ENCODE measurements around the gene PRR5L.

PRR5L gene

DNA sequence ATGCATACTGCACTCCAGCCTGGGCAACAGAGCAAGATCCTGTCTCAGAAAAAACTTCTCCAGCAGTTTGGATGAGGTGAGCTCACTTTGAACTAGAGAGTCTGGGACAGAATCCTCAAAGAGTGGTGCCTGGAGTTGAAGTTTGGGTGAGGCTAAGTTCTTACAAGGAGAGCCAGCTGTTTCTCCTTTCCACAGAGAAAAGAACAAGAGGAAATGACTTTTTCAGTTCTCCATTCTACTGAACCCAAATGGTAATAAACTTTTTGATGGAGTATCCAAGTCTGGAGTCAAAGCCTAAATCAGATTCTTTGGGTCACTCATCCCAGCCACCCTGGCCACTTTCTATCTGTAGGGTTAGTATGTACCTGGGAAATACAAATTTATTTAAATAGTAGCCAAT lies 111.3 kb downstream of the PRR5L start:
- DNase-seq, result no peak

DNA sequence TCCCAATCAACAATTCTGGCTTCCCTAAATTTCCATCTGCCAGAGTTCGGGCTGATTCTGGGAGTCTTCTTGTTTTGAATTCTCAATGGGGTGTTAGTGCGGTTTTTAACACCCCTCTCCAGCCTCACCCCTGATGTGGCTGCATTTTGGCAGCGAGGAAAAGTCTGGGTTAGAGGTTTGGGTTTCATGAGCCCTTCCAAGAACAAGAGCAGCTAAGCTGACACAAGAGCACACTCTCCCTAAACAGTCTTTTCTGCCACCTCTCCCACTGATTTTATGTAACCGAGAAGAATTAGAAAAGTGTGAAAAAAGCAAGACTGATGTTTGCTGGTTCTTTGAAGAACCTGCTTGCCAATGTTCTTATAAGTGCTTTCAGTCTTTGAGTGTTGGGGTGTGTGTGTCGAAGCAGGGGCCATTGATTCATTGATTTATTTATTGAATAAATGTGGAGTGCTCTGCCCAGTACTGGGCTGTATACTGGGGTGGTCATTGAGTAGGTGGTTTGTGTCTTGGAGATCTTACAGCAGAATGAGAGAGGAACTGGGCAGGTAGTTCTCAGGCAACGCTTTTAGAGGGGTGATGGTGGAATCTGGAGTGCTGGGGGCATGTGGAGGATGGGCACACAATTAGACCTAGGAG lies 112.5 kb downstream of the PRR5L start:
- DNase-seq, result no peak

DNA sequence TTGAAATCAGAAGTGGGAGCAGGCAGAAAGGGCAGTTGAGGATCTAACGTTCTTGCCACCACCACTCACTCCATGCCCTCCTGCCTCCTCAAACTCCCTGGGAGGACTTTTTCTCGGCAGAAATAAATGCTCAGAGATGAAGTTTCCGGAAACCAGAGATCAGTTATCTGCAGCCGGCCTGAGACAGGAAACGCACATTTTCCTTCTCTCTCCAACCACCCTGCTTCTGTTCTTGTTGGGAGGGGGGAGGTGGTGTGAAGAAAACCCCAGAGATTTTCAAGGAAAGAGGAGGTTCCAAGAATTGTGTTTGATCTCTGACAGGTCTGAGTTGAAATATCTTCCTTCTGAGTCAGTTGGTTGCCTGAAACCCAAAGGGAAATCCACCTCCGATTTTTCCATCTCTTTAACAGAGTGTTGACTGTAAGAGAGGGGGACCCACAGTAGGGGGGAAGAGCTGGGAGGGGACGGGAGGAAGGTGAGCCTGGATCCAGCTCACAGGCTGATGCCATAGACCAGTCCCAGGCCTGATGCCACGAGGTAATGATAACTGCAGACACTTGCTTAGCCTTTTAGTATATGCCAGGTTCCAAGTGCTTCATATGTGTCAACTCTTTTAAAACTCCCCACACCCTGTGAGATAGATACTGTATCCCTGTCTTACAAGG lies 113.2 kb downstream of the PRR5L start:
- no peak for DNase-seq

DNA sequence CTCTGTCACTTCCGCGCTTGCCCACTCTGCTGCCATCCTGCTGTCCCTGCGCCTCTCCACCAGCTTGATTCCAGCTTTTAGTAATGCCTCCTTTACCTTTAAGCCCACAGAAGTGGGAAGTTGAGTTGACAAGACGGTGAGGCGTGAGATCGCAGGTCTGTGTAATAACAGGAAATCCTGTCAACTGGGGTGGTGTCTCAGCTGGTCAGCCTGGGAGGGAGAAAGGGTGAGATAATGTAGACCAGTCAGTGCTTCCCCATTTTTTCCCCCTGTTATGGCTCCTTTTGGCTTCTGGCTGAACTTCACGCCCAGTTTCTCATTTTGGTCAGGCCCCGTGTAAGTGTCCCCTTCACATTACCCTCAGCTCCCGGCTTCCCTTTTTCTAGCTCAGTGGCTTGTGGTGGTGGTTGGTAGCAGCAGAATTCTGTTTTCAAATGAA lies 115.1 kb downstream of the PRR5L start:
- DNase-seq, result no peak

DNA sequence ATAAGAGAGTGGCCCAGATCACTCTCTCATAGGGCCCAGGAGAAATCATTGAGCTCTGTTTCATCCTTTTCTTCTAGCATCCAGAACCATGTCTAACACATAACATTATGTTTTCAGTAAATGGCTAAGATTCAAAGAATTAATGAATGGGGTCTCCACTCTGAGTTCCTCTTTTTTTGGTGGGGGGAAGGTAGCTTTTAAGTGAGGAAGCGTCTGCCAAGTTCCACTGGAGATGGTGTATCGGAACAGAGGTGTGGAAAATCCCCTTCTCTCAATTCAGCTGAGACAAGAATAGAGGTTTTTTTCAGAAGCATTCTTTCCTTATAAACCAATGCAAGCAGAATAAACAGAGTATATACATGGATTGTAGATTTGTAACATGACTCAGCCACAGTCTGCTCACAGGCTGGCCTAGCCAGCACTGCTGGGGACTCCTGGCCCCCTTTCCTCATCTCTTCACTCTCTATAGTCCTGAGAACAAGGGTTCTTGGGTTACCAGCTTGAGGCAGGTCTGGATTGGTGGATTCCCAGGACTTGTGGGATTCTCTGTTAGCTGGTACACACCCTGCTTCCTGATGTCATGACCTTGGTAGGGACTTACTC lies 116.8 kb downstream of the PRR5L start:
- DNase-seq, result no peak

DNA sequence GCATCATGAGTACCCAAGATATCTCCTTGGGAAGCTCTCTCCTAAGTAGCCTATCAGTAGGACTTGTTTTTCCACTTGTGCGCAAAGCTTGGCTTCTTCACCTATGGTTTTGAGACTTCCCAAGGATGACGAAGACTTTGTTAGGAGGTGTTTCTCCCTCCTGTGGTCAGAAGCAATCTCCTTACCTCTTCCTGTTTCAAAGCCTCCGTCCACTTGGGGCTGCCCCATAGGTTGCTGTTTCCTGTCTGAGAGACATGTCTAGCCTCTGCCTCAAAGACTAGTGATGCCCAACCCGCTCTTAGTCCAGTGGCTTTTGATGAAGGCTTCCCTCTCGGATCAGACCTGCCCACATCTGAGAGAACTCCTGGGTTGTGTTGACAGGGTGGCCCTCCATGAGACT lies 121.1 kb downstream of the PRR5L start:
- DNase-seq, result no peak

DNA sequence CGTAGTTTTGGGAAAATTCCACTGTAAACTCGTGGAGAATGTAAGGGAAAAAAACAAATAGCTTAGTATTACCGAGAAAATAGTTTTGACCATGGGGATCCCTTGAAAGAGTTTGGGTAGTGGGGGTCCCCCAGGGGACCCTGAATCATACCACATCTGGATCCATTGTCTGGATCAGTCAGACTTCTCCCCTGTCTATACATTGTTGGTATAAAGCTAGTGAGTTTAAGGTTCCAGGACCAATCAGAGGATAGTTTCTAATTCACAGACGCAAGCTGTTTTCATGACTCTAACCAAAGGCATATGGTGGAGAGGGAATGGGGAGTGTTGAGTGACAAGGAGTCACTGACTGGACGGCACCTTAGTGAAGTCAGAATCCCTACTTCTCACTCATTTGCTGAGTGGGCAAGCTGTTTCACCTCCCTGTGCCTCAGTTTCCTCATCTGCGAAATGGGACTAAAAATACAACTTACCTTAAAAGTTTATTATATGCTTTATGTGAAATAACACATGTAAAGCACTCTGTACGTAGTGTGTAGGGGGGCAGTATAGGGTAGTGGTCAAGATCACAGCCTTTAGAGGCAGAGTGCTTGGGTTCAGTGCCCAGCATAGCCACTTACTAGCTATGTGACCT lies 123.8 kb downstream of the PRR5L start:
- no peak for DNase-seq

DNA sequence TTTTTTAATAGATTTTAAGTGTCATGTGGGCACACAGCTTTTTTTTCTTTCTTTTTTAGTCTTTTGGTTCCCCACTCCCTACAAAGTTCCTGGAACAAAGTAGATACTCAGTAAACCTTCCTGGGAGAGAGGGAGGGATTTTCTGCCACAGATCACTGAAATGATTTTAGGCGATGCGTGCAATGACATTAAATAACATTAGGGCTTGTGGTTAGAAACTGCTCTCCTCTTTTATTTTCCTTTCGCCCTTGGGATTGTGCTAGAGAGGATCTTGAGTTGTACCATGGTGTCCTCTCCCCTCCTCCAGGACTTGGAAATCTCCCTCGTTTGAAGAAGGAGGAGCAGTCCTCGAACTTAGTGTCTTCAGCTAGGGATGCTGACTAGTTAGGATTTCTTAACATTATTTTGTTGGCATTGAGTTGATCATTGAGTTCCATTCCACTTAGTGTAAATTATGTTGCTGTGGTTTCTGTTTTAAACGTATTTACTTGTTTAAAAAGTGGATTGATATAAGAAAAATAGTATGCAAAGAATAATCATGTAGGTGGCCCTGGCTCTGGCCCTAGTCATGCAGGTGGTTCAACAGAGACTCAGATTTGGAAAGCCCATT lies 125.6 kb downstream of the PRR5L start:
- DNase-seq, result no peak

DNA sequence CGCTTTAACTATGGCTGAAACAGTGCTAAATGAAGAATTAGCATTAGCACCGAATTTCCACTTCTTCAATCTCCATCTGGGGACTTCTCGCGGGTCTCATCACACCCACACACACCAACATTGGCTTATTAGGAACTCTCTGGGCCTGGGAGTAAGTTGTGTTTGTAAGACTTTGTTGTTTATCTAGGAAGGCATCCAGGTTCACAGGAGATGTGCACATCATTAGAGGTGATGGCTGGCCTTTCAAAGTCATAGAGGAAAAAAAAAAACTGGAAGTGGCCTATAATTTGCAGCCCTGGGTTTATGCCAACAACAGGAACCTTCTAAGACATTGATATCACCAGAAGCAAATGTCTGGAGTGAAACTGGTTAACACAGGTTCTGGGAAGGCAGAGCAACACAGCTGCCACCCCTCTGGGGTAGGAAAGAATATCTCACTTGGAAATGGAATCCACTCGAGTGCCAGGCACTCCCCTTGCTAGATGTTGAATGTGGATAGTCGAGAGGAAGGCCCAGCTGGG lies 129.5 kb downstream of the PRR5L start:
- peak; percentile 60 to 70 for DNase-seq

DNA sequence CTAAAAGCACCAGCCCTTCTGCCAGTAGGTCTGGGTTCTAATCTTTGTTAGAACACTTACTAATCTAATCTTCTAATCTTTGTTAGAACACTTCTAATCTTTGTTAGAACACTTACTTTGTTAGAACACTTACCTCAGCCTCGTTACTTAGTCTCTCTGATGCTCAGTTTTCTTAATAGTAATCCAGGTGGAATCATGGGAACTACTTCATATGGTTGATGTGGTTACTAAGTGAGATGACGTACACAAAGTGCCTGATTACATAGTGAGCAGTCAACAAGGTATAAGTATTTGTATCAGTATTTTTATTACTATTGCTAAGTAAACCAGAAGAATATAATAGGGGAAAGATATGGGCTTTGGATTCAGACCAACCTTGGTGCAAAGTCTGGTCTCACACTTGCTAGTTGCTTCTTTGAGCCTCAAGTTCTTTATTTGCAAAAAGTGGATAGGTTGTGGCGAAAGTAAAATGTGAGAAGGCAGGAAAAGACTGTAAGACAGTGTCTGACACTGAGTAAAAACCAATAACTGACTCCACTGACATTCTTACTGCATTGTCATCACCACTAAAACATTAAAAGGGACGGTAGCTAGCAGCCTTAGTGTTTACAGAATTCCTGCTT lies 130.2 kb downstream of the PRR5L start:
- DNase-seq, result no peak

DNA sequence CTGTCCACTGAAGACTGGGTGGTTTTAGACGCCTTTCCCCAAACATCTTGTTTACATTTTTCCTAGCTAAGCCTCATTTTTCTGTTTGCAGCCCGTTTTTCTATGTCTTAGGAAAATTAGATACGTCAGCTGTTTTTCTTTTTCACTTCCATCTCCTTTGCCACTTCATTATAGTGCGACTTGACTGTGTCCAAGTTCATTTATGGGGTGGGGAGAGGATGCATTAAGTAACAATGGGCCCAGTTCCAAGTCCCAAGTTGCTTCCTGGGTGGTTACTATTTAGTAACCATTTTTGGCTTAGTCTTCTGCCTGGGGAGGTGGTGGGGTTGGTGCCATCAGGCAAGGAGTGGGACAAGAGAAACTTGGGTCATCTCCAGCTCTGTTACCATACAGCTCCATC lies 131.0 kb downstream of the PRR5L start:
- DNase-seq, result peak; percentile 31 to 50

DNA sequence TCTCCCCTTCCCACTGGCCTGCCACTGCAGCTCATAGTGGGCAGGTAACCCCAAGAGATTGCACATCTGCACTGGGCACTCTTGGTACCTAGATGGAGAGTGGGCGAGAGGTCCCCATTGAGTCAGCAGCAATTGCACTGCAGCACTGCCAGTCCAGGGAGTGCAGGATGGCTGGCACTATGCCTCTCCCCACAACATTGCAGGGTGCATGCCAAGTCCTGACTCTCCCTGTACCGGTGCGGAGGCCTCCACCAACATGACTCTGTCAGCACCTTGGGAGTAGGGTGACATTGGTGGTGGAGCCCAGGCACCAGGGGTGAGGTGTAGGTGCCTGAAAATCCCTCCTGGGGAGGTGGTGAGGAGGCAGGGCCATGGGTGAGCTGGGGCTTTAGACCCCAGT lies 131.8 kb downstream of the PRR5L start:
- DNase-seq, result no peak

DNA sequence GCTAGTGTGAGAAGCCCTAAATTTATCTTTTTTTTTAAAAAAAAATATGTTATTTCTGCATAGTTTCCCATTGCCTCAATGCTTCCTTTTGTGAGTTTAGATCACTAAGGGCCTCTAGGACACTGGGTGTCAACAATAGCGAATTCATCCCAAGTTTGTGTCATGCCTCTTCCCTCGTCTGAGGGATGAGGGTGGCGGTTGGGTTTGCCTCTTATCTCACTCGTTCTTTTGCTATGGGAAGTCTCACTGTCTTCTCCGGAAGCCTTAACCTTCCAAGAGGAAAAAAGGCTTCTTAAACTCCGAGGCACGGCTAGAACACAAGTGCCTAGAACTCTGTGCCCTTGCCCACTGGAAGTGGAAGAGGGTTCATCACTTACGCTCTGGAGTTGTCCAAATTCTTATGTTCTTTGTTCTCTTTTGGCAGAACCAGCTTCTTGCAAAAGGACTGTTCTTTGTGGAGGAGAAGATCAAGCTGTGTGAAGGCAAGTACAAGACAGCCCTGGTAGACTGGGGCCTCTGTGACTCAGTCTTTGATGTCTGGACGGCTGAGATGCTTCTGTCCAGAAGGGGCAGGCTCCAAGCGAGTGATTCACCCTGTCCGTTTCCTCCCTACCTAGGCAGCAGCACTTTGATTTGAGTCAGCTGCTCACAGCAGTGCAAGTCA lies 135.5 kb downstream of the PRR5L start:
- no peak for DNase-seq

DNA sequence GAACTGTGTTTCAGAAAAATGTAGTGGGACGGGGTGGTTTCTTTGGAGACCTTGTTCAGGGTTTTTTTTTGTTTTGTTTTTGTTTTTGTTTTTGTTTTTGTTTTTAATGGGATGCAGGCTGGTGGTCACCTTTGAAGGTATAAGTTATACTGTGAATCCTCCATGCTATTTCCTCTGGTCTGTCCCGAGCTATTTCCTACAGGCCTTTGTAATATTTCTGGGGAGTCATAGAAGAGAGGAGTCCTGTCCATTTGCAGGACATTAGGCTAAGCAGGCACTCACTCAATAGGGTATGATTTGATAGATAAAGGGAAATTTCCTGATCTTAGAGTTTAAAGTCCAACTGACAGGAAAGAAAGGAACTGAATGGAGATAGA lies 136.0 kb downstream of the PRR5L start:
- DNase-seq, result no peak

DNA sequence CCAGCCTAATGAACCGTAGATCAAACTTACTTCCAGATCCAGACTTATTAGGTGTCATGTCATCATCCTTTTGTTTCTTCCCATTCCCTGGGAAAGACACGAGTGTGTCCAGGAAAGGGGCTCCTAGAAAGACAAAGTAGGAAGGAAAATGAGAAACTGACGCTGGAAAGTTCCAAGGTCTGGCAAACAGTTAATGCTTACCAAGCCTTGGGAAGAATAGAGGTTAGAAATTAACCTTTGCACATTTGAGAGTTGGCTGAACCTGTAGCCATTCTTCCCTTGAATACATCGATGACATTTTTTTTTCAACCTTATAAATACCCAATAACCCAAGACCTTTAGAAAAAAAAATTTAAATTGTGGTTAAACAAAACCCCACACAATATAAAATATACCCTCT lies 136.7 kb downstream of the PRR5L start:
- no peak for DNase-seq

DNA sequence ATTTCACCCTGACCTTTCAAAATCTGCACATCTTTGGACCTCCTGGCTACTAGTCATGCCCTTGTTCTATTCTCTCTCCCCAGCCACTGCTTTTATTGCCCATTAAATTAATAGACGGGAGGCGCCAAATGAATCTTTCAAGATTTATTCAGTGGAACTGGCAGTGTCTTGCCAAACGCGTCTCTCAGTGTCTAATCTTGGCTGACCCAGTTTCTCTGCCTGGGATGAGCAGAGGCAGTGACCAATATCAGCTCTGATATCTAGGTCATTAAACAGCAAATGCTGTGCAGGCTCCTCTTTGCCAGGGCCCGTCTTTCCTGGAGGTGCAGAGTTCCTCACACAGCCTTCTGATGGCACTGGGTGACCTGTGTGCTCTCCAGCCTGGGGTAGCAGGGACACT lies 140.0 kb downstream of the PRR5L start:
- DNase-seq, result no peak

DNA sequence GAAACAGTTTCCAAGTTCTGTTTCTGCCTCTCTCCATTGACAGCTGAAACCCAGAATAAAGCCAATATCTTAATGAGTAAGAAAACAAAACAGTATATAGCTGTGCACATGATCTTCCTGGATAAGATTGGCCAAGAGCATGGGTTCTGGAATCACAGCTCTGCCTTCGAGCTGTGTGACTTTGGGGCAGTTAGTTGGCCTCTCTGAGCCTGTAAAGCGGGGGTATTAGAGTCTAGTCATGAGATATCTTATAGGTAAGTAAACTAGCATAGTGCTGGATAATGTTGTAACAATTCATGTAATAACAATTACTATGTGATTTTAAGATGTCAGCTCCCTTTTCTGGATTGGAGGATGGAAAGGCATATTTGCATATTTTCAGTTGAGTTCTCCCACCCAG lies 140.5 kb downstream of the PRR5L start:
- no peak for DNase-seq

DNA sequence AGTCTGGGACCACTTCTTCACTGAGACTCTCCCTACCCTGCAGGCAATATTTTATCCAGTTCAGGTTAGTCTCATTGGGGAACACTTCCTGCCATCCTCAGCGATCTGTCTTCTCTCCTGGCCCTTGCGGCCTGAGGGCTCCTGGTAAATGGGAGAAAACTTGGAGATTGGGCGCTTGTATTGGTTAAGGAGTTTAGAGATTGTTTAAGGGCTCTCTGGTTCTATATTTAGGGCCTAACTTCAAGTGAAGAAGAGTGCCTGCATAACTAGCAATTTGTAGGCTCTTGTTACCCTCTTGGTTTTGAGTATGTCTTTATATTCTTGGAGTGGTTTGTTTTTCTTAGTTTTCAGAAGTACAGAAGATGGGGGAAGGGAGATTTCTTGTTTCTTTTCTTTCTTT lies 141.3 kb downstream of the PRR5L start:
- DNase-seq, result no peak

DNA sequence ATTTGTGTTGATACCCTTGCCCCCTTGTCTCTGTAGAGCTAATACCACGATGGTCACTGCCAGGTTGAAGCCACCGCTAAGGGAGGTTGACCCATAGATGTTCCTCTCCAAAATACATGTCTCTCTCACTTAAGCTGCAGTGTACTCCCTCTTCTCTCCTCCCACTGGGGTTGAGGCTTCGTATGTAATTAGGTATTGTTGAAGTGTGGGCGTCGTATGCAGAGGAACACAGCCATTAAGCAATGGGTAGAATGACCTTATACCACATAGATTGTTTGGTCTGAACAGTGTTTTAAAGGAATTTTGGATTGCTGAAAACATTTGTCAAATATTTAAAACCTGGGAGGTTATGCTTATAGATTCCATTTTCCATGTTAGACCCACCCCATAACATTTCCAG lies 142.0 kb downstream of the PRR5L start:
- no peak for DNase-seq

DNA sequence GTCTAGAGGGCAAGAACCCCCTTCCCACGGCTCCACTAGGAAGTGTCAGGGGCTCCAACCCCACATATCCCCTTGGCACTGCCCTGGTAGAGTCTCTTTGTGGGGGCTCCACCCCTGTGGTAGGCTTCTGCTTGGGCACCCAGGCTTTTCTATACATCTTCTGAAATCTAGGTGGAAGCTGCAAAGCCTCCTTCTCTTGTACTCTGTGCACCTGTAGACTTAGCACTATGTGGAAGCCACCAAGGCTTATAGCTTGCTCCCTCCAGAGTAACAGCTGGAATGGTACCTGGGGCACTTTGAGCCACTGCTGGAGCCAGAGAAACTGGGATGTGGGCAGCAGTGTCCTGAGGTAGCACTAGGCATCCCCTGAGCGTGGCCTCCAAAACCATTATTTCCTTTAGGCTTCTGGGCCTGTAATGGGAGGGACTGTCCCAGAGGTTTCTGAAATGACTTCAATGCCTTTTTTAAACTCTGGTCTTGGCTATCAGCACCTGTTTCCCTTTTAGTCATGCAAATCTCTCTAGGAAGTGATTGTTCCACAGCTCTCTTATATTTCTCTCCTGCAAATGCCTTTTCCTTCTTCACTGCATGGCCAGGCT lies 145.6 kb downstream of the PRR5L start:
- DNase-seq, result no peak

DNA sequence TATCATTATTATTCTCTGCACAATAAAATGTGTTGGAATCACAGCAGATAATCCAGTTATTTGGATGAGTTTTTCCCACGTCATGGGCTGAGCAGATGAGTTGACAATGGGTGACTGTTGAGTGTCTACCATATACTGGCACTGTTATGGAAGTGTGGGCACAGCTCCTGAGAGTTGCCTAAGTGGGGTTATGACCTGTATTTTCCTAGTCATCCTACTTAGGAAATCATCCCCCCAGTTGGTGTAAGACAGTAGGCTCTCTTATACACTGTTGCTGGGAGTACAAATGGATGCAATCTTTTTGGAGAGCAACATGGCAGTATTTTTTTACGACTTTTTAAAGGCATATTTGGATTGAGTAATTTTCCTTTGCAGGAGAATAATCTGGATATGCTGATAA lies 147.6 kb downstream of the PRR5L start:
- DNase-seq, result no peak

DNA sequence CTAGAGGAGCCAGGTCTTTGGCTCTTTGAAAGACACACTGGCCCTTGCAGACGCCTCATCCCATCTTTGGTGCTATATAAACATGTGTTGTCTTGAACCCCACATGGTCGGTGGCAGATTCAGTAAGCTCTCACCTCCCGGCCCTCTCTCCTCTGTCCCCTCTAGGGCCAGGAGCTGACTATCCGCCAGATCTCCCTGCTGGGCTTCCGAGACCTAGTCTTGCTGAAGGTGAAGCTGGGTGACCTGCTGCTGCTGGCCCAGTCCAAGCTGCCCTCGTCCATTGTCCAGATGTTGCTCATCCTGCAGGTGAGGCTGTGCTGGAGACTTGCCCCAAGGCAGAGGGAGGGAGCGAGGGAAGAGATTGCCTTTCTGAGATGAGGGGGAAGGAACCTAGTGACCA lies 150.0 kb downstream of the PRR5L start:
- no peak for DNase-seq

Measured in NCI-H446 (cell line).